Measurements from ENCODE around the gene PRUNE2.

The PRUNE2 gene

GRCh38 chr9:76734716-76735115 is 171.2 kb downstream of the PRUNE2 start:
- Histone ChIP-seq H3K27ac (ENCODE audit: low read depth, low read length) (no peak overlapping the region), H3K18ac (ENCODE audit: low read length) (no peak overlapping the region), H2BK5ac (ENCODE audit: low read length) (no peak overlapping the region), H3K36me3 (ENCODE audit: control insufficient read depth, insufficient read depth, low read length) (no peaks in the 10 kb centered on the region), H3K56ac (ENCODE audit: low read length) (no peak overlapping the region), H3K4ac (ENCODE audit: low read depth, low read length) (no peak overlapping the region), H3K4me2 (ENCODE audit: low read length) (no peak overlapping the region), H3K9ac (ENCODE audit: low read length) (no peak overlapping the region), H4K8ac (ENCODE audit: low read depth, low read length) (no peak overlapping the region), H4K5ac (ENCODE audit: low read length) (no peak overlapping the region), H3K27me3 (ENCODE audit: insufficient read depth, low read length, poor library complexity) (no peaks in the 10 kb centered on the region), H3K79me2 (ENCODE audit: control insufficient read depth, insufficient read depth, low read length) (no peaks in the 10 kb centered on the region), H3K79me1 (ENCODE audit: low read length) (no peaks in the 10 kb centered on the region), H2BK15ac (replicated peaks; ENCODE audit: low read depth) (no peak overlapping the region), H3K4me1 (ENCODE audit: control insufficient read depth, low read depth, low read length) (no peaks in the 10 kb centered on the region), H2AK5ac (ENCODE audit: low read length) (no peak overlapping the region), H3K4me3 (ENCODE audit: low read length) (no peak overlapping the region), H2BK120ac (ENCODE audit: low read depth, low read length) (no peak overlapping the region), H3K23ac (ENCODE audit: low read length) (no peak overlapping the region)
- WGBS (ENCODE audit: extremely low coverage, insufficient coverage, low lambda C conversion rate) = no CpG with 5 or more reads among the region's 3 CpGs
- no peak for DNase-seq

GRCh38 chr9:76733096-76733495 is 172.8 kb downstream of the PRUNE2 start:
- Histone ChIP-seq H3K4ac (ENCODE audit: low read depth, low read length) (no peak overlapping the region), H3K4me3 (ENCODE audit: low read length) (no peak overlapping the region), H2AK5ac (ENCODE audit: low read length) (no peak overlapping the region), H2BK5ac (ENCODE audit: low read length) (no peak overlapping the region), H3K79me2 (ENCODE audit: control insufficient read depth, insufficient read depth, low read length) (no peaks in the 10 kb centered on the region), H3K18ac (ENCODE audit: low read length) (no peak overlapping the region), H3K36me3 (ENCODE audit: control insufficient read depth, insufficient read depth, low read length) (no peaks in the 10 kb centered on the region), H3K9ac (ENCODE audit: low read length) (no peak overlapping the region), H3K56ac (ENCODE audit: low read length) (no peak overlapping the region), H4K8ac (ENCODE audit: low read depth, low read length) (no peak overlapping the region), H2BK120ac (ENCODE audit: low read depth, low read length) (no peak overlapping the region), H3K4me1 (ENCODE audit: control insufficient read depth, low read depth, low read length) (no peaks in the 10 kb centered on the region), H2BK15ac (replicated peaks; ENCODE audit: low read depth) (no peak overlapping the region), H3K27me3 (ENCODE audit: insufficient read depth, low read length, poor library complexity) (no peaks in the 10 kb centered on the region), H3K23ac (ENCODE audit: low read length) (no peak overlapping the region), H3K4me2 (ENCODE audit: low read length) (no peak overlapping the region), H4K5ac (ENCODE audit: low read length) (no peak overlapping the region), H3K79me1 (ENCODE audit: low read length) (no peaks in the 10 kb centered on the region), H3K27ac (ENCODE audit: low read depth, low read length) (no peak overlapping the region)
- no peak for DNase-seq
- no CpG with 5 or more reads among the region's 1 CpG for WGBS (ENCODE audit: extremely low coverage, insufficient coverage, low lambda C conversion rate)

GRCh38 chr9:76732341-76732958 is 173.5 kb downstream of the PRUNE2 start:
- Histone ChIP-seq H2BK120ac (ENCODE audit: low read depth, low read length) (no peak overlapping the region), H3K56ac (ENCODE audit: low read length) (no peak overlapping the region), H3K23ac (ENCODE audit: low read length) (no peak overlapping the region), H3K27ac (ENCODE audit: low read depth, low read length) (no peak overlapping the region), H2AK5ac (ENCODE audit: low read length) (no peak overlapping the region), H4K5ac (ENCODE audit: low read length) (no peak overlapping the region), H3K27me3 (ENCODE audit: insufficient read depth, low read length, poor library complexity) (no peaks in the 10 kb centered on the region), H3K36me3 (ENCODE audit: control insufficient read depth, insufficient read depth, low read length) (no peaks in the 10 kb centered on the region), H4K8ac (ENCODE audit: low read depth, low read length) (no peak overlapping the region), H3K79me1 (ENCODE audit: low read length) (no peaks in the 10 kb centered on the region), H3K79me2 (ENCODE audit: control insufficient read depth, insufficient read depth, low read length) (no peaks in the 10 kb centered on the region), H2BK5ac (ENCODE audit: low read length) (no peak overlapping the region), H2BK15ac (replicated peaks; ENCODE audit: low read depth) (no peak overlapping the region), H3K9ac (ENCODE audit: low read length) (no peak overlapping the region), H3K4me1 (ENCODE audit: control insufficient read depth, low read depth, low read length) (no peaks in the 10 kb centered on the region), H3K4ac (ENCODE audit: low read depth, low read length) (no peak overlapping the region), H3K4me3 (ENCODE audit: low read length) (no peak overlapping the region), H3K4me2 (ENCODE audit: low read length) (no peak overlapping the region), H3K18ac (ENCODE audit: low read length) (no peak overlapping the region)
- no CpG with 5 or more reads among the region's 3 CpGs for WGBS (ENCODE audit: extremely low coverage, insufficient coverage, low lambda C conversion rate)
- no peak for DNase-seq

GRCh38 chr9:76730801-76731200 is 175.1 kb downstream of the PRUNE2 start:
- no peak overlapping the region for H3K4ac ChIP-seq (ENCODE audit: low read depth, low read length)
- no peak for DNase-seq
- no peak overlapping the region for H3K56ac ChIP-seq (ENCODE audit: low read length)
- no peak overlapping the region for H3K23ac ChIP-seq (ENCODE audit: low read length)
- no peak overlapping the region for H3K4me3 ChIP-seq (ENCODE audit: low read length)
- H4K5ac ChIP-seq (ENCODE audit: low read length) = no peak overlapping the region
- no peak overlapping the region for H2BK120ac ChIP-seq (ENCODE audit: low read depth, low read length)
- H4K8ac ChIP-seq (ENCODE audit: low read depth, low read length) = no peak overlapping the region
- no peaks in the 10 kb centered on the region for H3K79me1 ChIP-seq (ENCODE audit: low read length)
- no peak overlapping the region for H3K4me2 ChIP-seq (ENCODE audit: low read length)
- H2BK15ac ChIP-seq (replicated peaks; ENCODE audit: low read depth) = no peak overlapping the region
- no peaks in the 10 kb centered on the region for H3K27me3 ChIP-seq (ENCODE audit: insufficient read depth, low read length, poor library complexity)
- no peak overlapping the region for H3K18ac ChIP-seq (ENCODE audit: low read length)
- H3K9ac ChIP-seq (ENCODE audit: low read length) = no peak overlapping the region
- H3K27ac ChIP-seq (ENCODE audit: low read depth, low read length) = no peak overlapping the region
- no peak overlapping the region for H2AK5ac ChIP-seq (ENCODE audit: low read length)
- H2BK5ac ChIP-seq (ENCODE audit: low read length) = no peak overlapping the region
- H3K79me2 ChIP-seq (ENCODE audit: control insufficient read depth, insufficient read depth, low read length) = no peaks in the 10 kb centered on the region
- H3K4me1 ChIP-seq (ENCODE audit: control insufficient read depth, low read depth, low read length) = no peaks in the 10 kb centered on the region
- no peaks in the 10 kb centered on the region for H3K36me3 ChIP-seq (ENCODE audit: control insufficient read depth, insufficient read depth, low read length)
- WGBS (ENCODE audit: extremely low coverage, insufficient coverage, low lambda C conversion rate) = no CpG with 5 or more reads among the region's 6 CpGs

GRCh38 chr9:76729980-76730737 is 175.8 kb downstream of the PRUNE2 start:
- H3K23ac ChIP-seq (ENCODE audit: low read length) = no peak overlapping the region
- no peaks in the 10 kb centered on the region for H3K79me2 ChIP-seq (ENCODE audit: control insufficient read depth, insufficient read depth, low read length)
- H2BK5ac ChIP-seq (ENCODE audit: low read length) = no peak overlapping the region
- no peak overlapping the region for H4K5ac ChIP-seq (ENCODE audit: low read length)
- H4K8ac ChIP-seq (ENCODE audit: low read depth, low read length) = no peak overlapping the region
- H3K36me3 ChIP-seq (ENCODE audit: control insufficient read depth, insufficient read depth, low read length) = no peaks in the 10 kb centered on the region
- H3K9ac ChIP-seq (ENCODE audit: low read length) = no peak overlapping the region
- no peaks in the 10 kb centered on the region for H3K27me3 ChIP-seq (ENCODE audit: insufficient read depth, low read length, poor library complexity)
- no peaks in the 10 kb centered on the region for H3K4me1 ChIP-seq (ENCODE audit: control insufficient read depth, low read depth, low read length)
- no peak overlapping the region for H2BK120ac ChIP-seq (ENCODE audit: low read depth, low read length)
- WGBS (ENCODE audit: extremely low coverage, insufficient coverage, low lambda C conversion rate) = no CpG with 5 or more reads among the region's 8 CpGs
- no peak overlapping the region for H3K27ac ChIP-seq (ENCODE audit: low read depth, low read length)
- no peak overlapping the region for H2BK15ac ChIP-seq (replicated peaks; ENCODE audit: low read depth)
- H2AK5ac ChIP-seq (ENCODE audit: low read length) = no peak overlapping the region
- no peak overlapping the region for H3K4me2 ChIP-seq (ENCODE audit: low read length)
- no peak overlapping the region for H3K4ac ChIP-seq (ENCODE audit: low read depth, low read length)
- no peak for DNase-seq
- H3K4me3 ChIP-seq (ENCODE audit: low read length) = no peak overlapping the region
- no peak overlapping the region for H3K18ac ChIP-seq (ENCODE audit: low read length)
- H3K79me1 ChIP-seq (ENCODE audit: low read length) = no peaks in the 10 kb centered on the region
- no peak overlapping the region for H3K56ac ChIP-seq (ENCODE audit: low read length)
